SK-N-MC (cell line): ENCODE data around the gene IREB2.
A peak's percentile ranks its signal among the peaks of the same experiment; 100 is the strongest.

Experiments
- DNase-seq: peaks from one replicate; pipeline ENCODE4 v3.0.0-alpha.2; 2011; ENCODE audit warnings: low read depth, low spot score
- H3K27ac ChIP-seq: fragments of 200-600 bp; sonication (generic); 2 replicates; pipeline ENCODE4 v1.5.1; 2016; ENCODE audit warnings: mixed run types
- H3K36me3 ChIP-seq: fragments of 200-600 bp; sonication (generic); 2 replicates; pipeline ENCODE4 v1.6.1; 2017; ENCODE audit warnings: antibody characterized with exemption, low read length, mixed read lengths; ENCODE audit not compliant: insufficient read depth
- H3K4me3 ChIP-seq: fragments of 200-600 bp; sonication (generic); 2 replicates; pipeline ENCODE4 v1.5.1; 2016
- H3K9ac ChIP-seq: fragments of 200-600 bp; sonication (generic); 2 replicates; pipeline ENCODE4 v1.8.0; 2017; ENCODE audit warnings: mixed run types, mixed read lengths; ENCODE audit not compliant: insufficient read length
- H3K9me3 ChIP-seq: fragments of 200-600 bp; sonication (generic); 2 replicates; pipeline ENCODE4 v1.6.1; 2017; ENCODE audit warnings: low read depth, mild to moderate bottlenecking, antibody characterized with exemption, low read length, moderate library complexity, mixed read lengths
- EZH2 ChIP-seq: fragments of 200-600 bp; sonication (generic); IDR thresholded peaks from one replicate; pipeline ENCODE4 v1.6.1; 2017; ENCODE audit warnings: antibody characterized with exemption
- FOXP2 ChIP-seq: optimal IDR thresholded peaks from 2 replicates; pipeline ENCODE3; 2011; ENCODE audit warnings: mild to moderate bottlenecking, moderate library complexity; ENCODE audit not compliant: insufficient read depth; ENCODE audit errors: extremely low read length, control extremely low read depth
- POLR2AphosphoS5 ChIP-seq: IDR thresholded peaks from 2 replicates; pipeline ENCODE4 v1.6.1; 2012; ENCODE audit warnings: mild to moderate bottlenecking, low read depth, low read length, borderline replicate concordance

Gene IREB2, protein sequence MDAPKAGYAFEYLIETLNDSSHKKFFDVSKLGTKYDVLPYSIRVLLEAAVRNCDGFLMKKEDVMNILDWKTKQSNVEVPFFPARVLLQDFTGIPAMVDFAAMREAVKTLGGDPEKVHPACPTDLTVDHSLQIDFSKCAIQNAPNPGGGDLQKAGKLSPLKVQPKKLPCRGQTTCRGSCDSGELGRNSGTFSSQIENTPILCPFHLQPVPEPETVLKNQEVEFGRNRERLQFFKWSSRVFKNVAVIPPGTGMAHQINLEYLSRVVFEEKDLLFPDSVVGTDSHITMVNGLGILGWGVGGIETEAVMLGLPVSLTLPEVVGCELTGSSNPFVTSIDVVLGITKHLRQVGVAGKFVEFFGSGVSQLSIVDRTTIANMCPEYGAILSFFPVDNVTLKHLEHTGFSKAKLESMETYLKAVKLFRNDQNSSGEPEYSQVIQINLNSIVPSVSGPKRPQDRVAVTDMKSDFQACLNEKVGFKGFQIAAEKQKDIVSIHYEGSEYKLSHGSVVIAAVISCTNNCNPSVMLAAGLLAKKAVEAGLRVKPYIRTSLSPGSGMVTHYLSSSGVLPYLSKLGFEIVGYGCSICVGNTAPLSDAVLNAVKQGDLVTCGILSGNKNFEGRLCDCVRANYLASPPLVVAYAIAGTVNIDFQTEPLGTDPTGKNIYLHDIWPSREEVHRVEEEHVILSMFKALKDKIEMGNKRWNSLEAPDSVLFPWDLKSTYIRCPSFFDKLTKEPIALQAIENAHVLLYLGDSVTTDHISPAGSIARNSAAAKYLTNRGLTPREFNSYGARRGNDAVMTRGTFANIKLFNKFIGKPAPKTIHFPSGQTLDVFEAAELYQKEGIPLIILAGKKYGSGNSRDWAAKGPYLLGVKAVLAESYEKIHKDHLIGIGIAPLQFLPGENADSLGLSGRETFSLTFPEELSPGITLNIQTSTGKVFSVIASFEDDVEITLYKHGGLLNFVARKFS

DNA sequence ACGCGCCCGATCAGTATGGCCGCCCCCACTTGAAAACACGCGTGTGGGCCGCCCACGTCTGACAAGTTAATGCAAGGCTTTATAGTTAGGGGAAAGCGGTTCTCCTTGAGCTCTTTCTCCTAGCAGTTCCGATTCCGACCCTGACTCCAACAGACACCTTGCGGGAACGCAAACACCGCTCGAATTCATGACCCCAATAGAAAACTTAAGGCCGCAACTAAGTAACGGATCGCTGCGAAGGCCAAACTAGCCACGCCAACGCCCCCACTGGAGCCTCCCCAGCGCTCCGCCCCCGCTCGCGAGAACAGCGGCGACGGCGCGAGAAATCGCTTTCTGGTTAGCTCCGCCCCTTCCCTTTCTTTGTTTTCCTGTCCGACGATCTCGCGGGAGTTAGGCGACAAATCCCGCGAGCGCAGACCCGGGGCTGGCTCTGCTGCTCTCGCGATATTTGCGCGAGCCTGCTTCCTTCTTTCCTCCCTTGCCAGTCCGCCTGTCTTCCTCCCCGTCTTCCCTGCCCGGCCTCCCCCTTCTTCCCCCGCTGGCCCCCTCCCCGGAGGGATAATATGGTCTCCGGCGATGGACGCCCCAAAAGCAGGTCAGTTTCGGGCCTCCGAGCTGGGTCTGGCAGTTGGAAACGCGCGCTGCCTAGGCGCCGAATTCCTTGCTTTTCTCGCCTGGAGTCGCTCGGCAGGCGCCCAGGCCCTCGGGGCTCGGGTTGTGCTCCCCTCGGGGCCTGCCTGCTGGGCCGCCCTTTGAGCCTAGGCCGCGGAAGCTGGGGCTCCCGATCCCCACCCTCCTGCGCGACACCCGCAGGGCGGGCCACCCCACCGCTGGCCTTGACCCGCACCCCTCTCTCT, at the start of gene IREB2:
TSS of gene IREB2 (plus strand) at position 455 of the 857 bp plus-strand sequence. CDS start at position 577, 122 bp downstream.
- H3K27ac ChIP-seq = peak within 1 kb of the TSS; percentile 90
- no peaks in the 10 kb centered on the region for H3K9me3 ChIP-seq
- H3K36me3 ChIP-seq = peaks cover 35% of the 10 kb centered on the region
- TF ChIP-seq POLR2AphosphoS5 (peak; percentile 89), EZH2 (no peak), FOXP2 (peak; percentile 11)
- H3K9ac ChIP-seq = peak within 1 kb of the TSS; percentile 99
- peak within 1 kb of the TSS; percentile 95 for H3K4me3 ChIP-seq
- peak; percentile 86 for DNase-seq

DNA sequence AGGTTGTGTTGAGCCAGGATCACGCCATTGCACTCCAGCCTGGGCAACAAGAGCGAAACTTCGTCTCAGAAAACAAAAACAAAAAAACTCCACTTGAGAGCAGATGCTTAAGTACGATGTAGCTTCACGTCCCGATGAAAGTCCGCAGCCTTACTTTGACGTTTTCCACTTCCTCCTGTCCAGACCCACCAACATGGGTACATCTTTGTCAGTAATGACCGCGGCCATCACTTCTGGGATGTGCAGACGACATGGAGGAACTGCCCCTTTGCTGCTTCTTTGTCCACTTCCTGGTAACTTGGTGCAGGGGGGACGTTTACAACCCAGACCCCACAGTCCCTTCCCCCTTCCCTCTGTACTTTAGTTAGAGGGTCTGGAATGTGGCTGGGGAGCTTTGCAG, 49.2 kb upstream of the IREB2 start:
- no peak for DNase-seq
- H3K9me3 ChIP-seq = no peaks in the 10 kb centered on the region
- peak overlapping the region; percentile 49; the same call in 1 of the 2 replicates for H3K27ac ChIP-seq
- no peaks in the 10 kb centered on the region for H3K36me3 ChIP-seq
- TF ChIP-seq FOXP2 (no peak), POLR2AphosphoS5 (no peak), EZH2 (no peak)
- H3K9ac ChIP-seq = no peak overlapping the region
- H3K4me3 ChIP-seq = no peak overlapping the region

DNA sequence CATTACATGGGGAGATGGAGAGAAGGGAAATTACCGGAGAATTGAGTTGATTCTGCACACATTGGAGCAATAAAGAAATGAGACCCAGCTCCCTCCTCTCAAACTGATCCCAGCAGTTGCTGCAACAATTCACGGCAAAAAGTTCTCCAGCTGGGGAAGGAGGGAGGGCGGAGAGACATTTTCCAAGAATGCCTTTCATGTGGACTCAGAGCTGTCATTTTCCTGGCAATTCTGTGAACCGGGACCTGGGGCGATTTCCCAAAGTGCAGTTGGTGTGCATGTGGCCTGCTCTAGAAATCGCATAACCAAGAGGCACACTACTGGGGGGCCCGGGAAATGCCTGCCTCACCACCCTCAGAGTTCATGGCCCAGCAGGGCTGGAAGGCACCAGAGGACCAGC, 48.7 kb upstream of the IREB2 start:
- no peaks in the 10 kb centered on the region for H3K36me3 ChIP-seq
- no peak for DNase-seq
- H3K9me3 ChIP-seq = no peaks in the 10 kb centered on the region
- TF ChIP-seq POLR2AphosphoS5 = no peak
- no peak overlapping the region for H3K4me3 ChIP-seq
- H3K27ac ChIP-seq = peak overlapping the region; percentile 49
- H3K9ac ChIP-seq = no peak overlapping the region

DNA sequence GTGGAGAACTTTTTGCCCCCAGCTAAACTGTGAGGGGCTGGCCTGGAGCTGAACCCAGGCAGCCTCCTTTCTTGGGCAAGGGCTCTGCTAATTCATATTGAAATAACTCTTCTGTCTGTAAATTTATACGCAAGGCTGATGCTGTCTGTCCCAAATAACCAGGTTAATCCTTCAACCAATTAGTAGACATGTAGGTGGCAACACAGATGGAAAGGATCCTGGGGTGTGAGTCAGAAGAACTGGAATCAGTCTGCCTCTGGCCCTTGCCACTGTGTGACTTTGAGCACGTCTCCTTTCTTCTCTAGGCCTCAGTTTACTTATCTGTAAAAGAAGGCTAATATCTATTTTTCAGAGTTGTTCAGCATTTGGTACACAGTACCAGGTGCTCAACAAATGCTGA, 48.3 kb upstream of the IREB2 start:
- DNase-seq = no peak
- H3K9me3 ChIP-seq = no peaks in the 10 kb centered on the region
- H3K9ac ChIP-seq = no peak overlapping the region
- H3K27ac ChIP-seq = peak overlapping the region; percentile 49
- H3K36me3 ChIP-seq = no peaks in the 10 kb centered on the region
- no peak overlapping the region for H3K4me3 ChIP-seq
- TF ChIP-seq POLR2AphosphoS5 = no peak

DNA sequence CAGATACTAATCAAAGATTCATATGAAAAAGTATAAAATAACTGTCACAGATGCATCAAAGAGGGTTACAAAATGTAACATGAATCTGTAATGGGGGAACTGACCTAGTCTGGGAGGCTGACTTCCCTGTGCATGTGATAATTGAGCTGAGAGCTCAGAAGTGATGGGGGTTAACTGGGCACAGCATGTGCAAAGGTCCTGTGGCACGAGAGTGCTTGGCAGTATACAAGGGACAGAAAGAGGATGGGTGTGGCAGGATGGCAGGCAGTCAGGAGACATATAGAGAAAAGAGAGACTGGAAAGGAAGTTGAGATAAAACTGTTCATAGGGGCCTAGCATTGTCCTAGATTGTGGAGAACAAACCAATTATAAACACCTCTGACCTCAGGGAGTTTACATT, 47.8 kb upstream of the IREB2 start:
- no peak overlapping the region for H3K9ac ChIP-seq
- TF ChIP-seq EZH2 = no peak
- TF ChIP-seq FOXP2 = no peak
- TF ChIP-seq POLR2AphosphoS5 = no peak
- no peak overlapping the region for H3K4me3 ChIP-seq
- no peak overlapping the region for H3K27ac ChIP-seq
- no peaks in the 10 kb centered on the region for H3K36me3 ChIP-seq
- no peak for DNase-seq
- H3K9me3 ChIP-seq = no peaks in the 10 kb centered on the region

DNA sequence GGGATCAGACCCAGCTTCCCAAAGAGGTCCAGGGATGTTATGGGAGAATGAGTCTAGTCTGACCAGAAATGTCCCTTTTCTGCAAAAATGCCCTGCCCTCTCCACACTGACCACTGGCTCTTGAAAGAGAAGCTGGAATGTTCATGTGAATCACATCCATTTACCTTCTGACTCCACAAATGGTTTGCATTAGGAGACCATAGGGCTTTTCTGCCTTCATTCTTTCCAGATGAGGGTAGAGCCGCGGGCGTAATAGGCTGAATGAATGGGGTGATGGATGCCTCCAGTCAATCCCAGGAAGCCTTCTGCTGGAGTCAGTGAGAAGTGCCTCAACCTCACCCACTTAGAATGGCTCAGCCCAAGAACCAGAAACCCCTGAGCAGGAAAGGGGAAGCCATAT, 47.2 kb upstream of the IREB2 start:
- no peak overlapping the region for H3K9ac ChIP-seq
- TF ChIP-seq POLR2AphosphoS5 (no peak), FOXP2 (no peak), EZH2 (no peak)
- H3K9me3 ChIP-seq = no peaks in the 10 kb centered on the region
- no peak for DNase-seq
- H3K36me3 ChIP-seq = no peaks in the 10 kb centered on the region
- no peak overlapping the region for H3K27ac ChIP-seq
- no peak overlapping the region for H3K4me3 ChIP-seq

DNA sequence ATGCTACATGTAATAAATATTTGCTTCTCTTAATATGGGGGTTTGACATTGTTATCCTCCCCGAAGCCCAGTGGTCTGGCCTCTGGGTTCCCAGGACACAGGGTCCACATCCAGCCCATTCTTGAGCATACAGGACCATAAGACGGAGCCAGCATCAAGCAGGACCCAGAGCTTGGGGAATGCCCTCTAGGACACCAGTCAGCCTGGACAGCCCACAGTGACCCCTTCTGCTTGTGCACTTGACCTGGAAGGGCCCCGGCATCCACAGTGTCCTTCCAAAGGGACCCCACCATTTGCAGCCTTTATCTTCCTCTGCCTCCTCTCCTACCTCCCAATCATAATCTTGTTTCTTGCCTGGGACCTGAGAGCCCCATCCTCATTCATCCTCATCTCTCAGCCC, 46.2 kb upstream of the IREB2 start:
- H3K9me3 ChIP-seq = no peaks in the 10 kb centered on the region
- no peak overlapping the region for H3K9ac ChIP-seq
- H3K36me3 ChIP-seq = no peaks in the 10 kb centered on the region
- no peak for DNase-seq
- no peak overlapping the region for H3K4me3 ChIP-seq
- TF ChIP-seq FOXP2 (no peak), EZH2 (no peak), POLR2AphosphoS5 (no peak)
- no peak overlapping the region for H3K27ac ChIP-seq

DNA sequence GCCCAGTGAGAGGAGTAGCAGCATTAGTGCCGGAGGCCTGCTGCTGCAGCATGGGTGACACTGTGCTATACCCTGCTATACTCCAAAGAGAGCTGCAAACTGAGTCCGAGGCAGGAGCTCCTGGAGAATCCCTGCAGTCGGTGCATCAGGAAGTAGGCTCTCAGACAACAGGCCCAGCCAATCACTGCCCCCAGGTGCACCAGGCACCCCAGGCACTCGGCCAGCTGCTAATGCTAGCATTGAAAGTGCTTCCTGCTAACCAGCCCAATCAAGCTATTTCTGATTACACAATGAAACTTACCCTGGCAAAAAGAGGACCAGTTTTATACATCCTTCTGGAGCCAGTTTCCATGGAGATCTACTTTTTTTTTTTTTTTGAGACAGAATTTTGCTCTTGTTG, 45.6 kb upstream of the IREB2 start:
- no peak for TF ChIP-seq POLR2AphosphoS5
- TF ChIP-seq FOXP2 = no peak
- Histone ChIP-seq H3K36me3 (no peaks in the 10 kb centered on the region), H3K27ac (no peak overlapping the region), H3K9me3 (no peaks in the 10 kb centered on the region), H3K4me3 (no peak overlapping the region), H3K9ac (no peak overlapping the region)
- DNase-seq = no peak
